ENCODE results near the gene PELI2.
"Not testable (repeated sequence)": the region's sequence is repeated elsewhere in the genome, so short reads cannot be mapped to it uniquely, and the experiment has no call there.

The PELI2 gene

GRCh38 chr14:56162476-56162875 is 44.3 kb downstream of the PELI2 start:
- Histone ChIP-seq H3K4me1 (no peaks in the 10 kb centered on the region), H3K27me3 (ENCODE audit: control insufficient read depth, insufficient read depth, low read length) (no peaks in the 10 kb centered on the region), H3K9me3 (ENCODE audit: control insufficient read depth, low read length) (no peaks in the 10 kb centered on the region), H3K27ac (no peak overlapping the region), H3K79me2 (peaks cover 2% of the 10 kb centered on the region), H3K4me3 (ENCODE audit: low read depth, low read length) (no peak overlapping the region), H3K4me2 (ENCODE audit: low read length) (no peak overlapping the region), H3K36me3 (ENCODE audit: control insufficient read depth, insufficient read depth, low read length) (no peaks in the 10 kb centered on the region), H2AFZ (no peak overlapping the region), H3K9ac (no peak overlapping the region)
- no peak for TF ChIP-seq CTCF (IDR thresholded peaks at IDR 0.05)

- not testable (repeated sequence) for H3K4me3 ChIP-seq (ENCODE audit: low read depth, low read length); H3K36me3 ChIP-seq (ENCODE audit: control insufficient read depth, insufficient read depth, low read length); H3K27ac ChIP-seq; H3K79me2 ChIP-seq; H3K27me3 ChIP-seq (ENCODE audit: control insufficient read depth, insufficient read depth, low read length); H3K9ac ChIP-seq; H3K4me1 ChIP-seq; H2AFZ ChIP-seq; H3K4me2 ChIP-seq (ENCODE audit: low read length); H3K9me3 ChIP-seq (ENCODE audit: control insufficient read depth, low read length)
Observed at GRCh38 chr14:56166579-56166978, 48.4 kb downstream of the PELI2 start.

- no peak for TF ChIP-seq CTCF (IDR thresholded peaks at IDR 0.05)
- Histone ChIP-seq H3K27me3 (ENCODE audit: control insufficient read depth, insufficient read depth, low read length) (no peaks in the 10 kb centered on the region), H3K79me2 (peaks cover 3% of the 10 kb centered on the region), H3K9ac (no peak overlapping the region), H3K4me3 (ENCODE audit: low read depth, low read length) (no peak overlapping the region), H3K9me3 (ENCODE audit: control insufficient read depth, low read length) (no peaks in the 10 kb centered on the region), H3K36me3 (ENCODE audit: control insufficient read depth, insufficient read depth, low read length) (no peaks in the 10 kb centered on the region), H2AFZ (no peak overlapping the region), H3K4me1 (no peaks in the 10 kb centered on the region), H3K4me2 (ENCODE audit: low read length) (no peak overlapping the region), H3K27ac (no peak overlapping the region)
Observed at GRCh38 chr14:56168007-56168616, 49.9 kb downstream of the PELI2 start.

- Histone ChIP-seq H3K4me2 (ENCODE audit: low read length) (no peak overlapping the region), H2AFZ (no peak overlapping the region), H3K27ac (no peak overlapping the region), H3K9ac (no peak overlapping the region), H3K4me3 (ENCODE audit: low read depth, low read length) (no peak overlapping the region), H3K36me3 (ENCODE audit: control insufficient read depth, insufficient read depth, low read length) (no peaks in the 10 kb centered on the region), H3K79me2 (peaks cover 3% of the 10 kb centered on the region), H3K27me3 (ENCODE audit: control insufficient read depth, insufficient read depth, low read length) (no peaks in the 10 kb centered on the region), H3K9me3 (ENCODE audit: control insufficient read depth, low read length) (no peaks in the 10 kb centered on the region), H3K4me1 (no peaks in the 10 kb centered on the region)
- TF ChIP-seq CTCF (IDR thresholded peaks at IDR 0.05): no peak
Observed at GRCh38 chr14:56170028-56170427, 51.8 kb downstream of the PELI2 start.

- Histone ChIP-seq H3K79me2 (peaks cover 3% of the 10 kb centered on the region), H3K9ac (no peak overlapping the region), H3K36me3 (ENCODE audit: control insufficient read depth, insufficient read depth, low read length) (no peaks in the 10 kb centered on the region), H2AFZ (no peak overlapping the region), H3K4me2 (ENCODE audit: low read length) (no peak overlapping the region), H3K4me3 (ENCODE audit: low read depth, low read length) (no peak overlapping the region), H3K27ac (no peak overlapping the region), H3K9me3 (ENCODE audit: control insufficient read depth, low read length) (no peaks in the 10 kb centered on the region), H3K27me3 (ENCODE audit: control insufficient read depth, insufficient read depth, low read length) (no peaks in the 10 kb centered on the region), H3K4me1 (no peaks in the 10 kb centered on the region)
- no peak for TF ChIP-seq CTCF (IDR thresholded peaks at IDR 0.05)
Observed at GRCh38 chr14:56170877-56171422, 52.7 kb downstream of the PELI2 start.
